Measurements from ENCODE around the gene THRAP3.

THRAP3 gene

DNA sequence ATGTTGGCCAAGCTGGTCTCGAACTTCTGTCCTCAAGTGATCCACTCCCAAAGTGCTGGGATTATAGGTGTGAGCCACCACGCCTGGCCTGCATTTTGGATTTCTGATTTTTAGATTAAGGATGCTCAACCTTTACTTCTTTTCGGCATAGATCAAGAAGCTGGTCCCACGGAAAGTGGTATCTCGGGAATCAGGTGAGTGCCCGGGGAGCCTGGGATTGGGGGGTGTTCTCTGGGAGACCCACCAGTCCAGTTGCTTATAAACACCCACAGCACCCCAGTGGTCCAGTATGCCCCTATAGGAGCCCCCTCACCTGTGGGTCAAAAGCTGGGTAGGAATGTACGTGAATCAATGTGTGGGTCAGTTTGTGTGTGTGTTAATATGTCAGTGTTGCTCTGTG is 85.2 kb downstream of the THRAP3 start:
- FAIRE-seq (no peak), DNase-seq (ENCODE audit: insufficient read length, low spot score) (no peak)

DNA sequence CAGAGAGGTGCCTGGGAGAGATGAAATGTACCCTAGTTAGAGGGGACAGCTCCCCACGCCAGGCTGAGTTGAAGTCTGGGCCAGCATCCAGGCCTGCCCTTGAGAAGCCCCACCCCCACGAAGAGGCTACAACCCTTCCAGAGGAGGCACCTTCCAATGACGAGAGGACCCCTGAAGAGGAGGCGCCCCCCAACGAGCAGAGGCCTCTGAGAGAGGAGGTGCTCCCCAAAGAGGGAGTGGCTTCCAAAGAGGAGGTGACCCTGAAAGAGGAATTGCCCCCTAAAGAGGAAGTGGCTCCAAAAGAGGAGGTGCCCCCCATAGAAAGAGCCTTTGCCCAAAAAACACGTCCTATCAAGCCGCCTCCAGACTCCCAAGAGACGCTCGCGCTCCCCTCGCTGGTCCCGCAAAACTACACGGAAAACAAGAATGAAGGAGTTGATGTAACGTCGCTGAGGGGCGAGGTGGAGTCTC is 96.1 kb downstream of the THRAP3 start:
- TF ChIP-seq, protein P1, sequence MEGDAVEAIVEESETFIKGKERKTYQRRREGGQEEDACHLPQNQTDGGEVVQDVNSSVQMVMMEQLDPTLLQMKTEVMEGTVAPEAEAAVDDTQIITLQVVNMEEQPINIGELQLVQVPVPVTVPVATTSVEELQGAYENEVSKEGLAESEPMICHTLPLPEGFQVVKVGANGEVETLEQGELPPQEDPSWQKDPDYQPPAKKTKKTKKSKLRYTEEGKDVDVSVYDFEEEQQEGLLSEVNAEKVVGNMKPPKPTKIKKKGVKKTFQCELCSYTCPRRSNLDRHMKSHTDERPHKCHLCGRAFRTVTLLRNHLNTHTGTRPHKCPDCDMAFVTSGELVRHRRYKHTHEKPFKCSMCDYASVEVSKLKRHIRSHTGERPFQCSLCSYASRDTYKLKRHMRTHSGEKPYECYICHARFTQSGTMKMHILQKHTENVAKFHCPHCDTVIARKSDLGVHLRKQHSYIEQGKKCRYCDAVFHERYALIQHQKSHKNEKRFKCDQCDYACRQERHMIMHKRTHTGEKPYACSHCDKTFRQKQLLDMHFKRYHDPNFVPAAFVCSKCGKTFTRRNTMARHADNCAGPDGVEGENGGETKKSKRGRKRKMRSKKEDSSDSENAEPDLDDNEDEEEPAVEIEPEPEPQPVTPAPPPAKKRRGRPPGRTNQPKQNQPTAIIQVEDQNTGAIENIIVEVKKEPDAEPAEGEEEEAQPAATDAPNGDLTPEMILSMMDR (IDR thresholded peaks at IDR 0.05; ENCODE audit: insufficient read depth, missing control alignments) = no peak
- no peak for FAIRE-seq
- DNase-seq (ENCODE audit: insufficient read length, low spot score) = no peak

More for the DNA sequence above, 85.2 kb downstream of the THRAP3 start:
- TF ChIP-seq, protein P1 (IDR thresholded peaks at IDR 0.05; ENCODE audit: insufficient read depth, missing control alignments) = no peak

DNA sequence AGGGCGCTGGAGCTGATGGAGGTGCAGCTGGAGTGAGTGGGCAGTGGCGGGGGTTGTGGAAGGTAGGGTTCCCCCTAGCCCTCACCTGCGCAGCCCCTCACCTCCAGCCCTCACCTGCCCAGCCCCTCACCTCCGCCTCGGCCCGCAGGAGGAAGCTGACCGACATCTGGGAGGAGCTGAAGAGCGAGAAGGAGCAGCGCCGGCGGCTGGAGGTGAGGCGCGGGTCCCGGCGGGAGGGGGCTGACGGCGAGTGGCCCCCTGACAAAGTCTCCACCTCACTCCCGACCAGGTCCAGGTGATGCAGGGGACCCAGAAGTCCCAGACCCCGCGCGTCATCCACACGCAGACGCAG is 96.5 kb downstream of the THRAP3 start:
- TF ChIP-seq, protein P1 (IDR thresholded peaks at IDR 0.05; ENCODE audit: insufficient read depth, missing control alignments) = no peak
- DNase-seq (ENCODE audit: insufficient read length, low spot score) (no peak), FAIRE-seq (no peak)

DNA sequence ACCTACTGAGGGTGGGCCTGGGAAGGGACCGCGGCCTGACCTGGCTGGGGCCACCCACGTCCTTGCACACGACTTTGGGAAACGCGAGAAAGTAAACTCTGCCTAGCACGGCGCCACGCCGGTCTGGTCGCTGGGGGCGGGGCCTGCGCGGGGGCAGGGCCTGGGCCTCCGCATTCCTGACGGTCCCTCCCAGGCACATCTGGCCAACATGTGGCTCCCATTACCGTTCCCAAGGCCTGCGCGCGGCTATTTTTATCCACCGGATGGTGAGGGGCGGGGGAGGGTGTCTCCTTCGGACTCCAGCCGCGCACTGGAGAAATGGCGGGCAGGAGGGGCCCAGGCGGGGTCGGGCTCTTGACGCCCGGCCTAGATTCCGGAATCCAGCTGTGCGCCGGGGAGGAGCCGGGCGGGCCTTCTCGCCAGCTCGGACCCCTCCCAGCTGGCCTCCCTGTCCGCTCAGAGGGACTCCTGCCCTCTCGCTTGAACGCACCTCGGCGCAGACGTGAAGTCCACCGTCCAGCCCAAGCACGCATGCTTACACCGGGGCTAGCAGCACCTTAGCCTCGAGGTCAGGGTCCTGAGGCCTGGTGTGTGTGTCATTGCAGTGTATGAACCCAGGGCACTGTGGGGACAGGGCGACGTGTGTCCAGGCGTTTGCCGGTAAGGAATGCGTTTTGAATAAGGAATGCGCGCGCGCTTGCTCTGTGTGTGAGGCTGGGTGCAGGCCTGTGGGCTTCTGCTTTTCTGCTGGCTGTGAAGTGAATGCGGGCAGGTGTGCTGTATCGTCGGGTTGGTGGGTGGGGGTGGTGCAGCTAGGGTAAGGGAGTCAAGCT is 97.1 kb downstream of the THRAP3 start:
- TF ChIP-seq, protein P1 (IDR thresholded peaks at IDR 0.05; ENCODE audit: insufficient read depth, missing control alignments) = no peak
- no peak for FAIRE-seq
- no peak for DNase-seq (ENCODE audit: insufficient read length, low spot score)

DNA sequence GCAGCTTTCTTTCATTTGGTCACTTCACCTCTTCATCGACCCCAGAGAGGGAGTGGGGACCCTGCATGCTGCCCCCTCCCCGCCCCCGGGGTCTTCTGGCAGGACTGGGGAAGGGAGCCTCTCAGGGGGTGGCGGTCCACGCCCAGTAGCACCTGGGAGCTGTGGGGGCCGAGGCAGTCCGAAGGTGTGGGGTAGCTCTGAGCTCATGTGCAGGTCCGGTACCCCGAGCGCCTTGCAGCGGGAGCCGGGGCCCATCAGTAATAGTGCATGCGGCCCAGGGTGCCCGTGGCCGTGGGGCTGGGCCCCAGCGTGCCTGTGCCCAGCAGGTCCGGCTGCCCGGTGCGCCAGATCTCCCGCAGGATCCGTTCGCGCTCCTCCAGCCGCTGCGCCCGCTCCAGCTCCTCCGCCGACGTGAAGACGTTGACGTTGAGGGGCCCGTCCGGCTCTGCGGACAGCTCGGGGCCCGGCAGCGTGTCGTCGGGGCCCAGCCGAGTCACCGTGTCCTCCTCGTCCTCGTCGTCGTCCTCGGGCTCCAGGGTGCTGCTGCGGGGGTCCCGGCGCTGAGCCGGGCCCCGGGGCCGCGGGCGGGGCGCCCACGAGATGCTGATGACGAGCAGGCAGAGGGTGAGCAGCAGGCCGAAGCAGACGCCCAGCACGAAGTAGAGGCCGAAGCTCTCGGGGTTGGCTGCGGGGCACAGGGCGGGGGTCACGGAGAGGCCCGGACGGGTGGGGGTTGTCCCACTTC is 98.0 kb downstream of the THRAP3 start:
- FAIRE-seq = no peak

DNA sequence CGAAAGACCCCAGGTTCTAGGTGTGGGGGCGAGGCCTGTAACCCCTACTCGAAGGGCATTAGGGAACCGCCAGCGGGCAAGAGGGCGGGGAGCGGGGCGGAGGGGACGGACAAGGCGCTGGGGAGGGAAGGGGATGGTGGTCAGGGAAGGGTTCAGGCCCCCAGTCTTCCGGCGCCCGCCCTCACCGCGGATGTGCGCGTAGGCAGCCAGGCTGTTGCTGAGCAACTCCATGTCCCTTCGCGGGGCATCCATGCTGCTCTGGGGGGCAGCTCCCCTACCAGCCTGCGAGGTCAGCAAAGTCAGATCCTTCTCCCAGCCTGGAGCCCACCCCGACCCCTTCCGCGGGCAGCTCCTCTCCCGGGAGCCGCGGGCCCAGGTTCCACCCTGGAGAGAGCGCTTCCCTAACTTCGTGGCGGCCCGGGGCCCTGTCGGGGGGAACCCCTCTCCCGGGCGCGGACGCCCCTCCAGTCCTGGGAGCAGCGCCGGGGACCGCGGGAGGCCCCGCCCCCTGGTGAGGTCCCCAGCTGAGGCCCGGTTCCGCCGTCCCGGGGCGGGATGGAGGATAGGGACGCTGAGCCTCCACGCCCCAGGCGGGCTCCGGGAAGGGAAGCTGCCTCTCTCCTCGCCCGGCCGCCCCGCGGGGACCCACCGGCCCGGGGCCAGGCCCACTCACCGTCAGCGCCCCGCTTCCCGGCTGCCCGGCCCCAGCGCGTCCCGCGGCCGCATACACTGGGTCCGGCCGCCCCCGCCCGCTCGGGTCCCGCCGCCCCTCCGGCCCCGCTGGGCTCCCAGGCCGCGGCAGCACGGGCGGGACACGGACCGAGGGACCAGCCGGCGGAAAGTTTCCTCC is 98.8 kb downstream of the THRAP3 start:
- TF ChIP-seq, protein P1 (IDR thresholded peaks at IDR 0.05; ENCODE audit: insufficient read depth, missing control alignments) = no peak
- FAIRE-seq = no peak
- DNase-seq (ENCODE audit: insufficient read length, low spot score) = no peak

More for the DNA sequence above, 98.0 kb downstream of the THRAP3 start:
- TF ChIP-seq, protein P1 (IDR thresholded peaks at IDR 0.05; ENCODE audit: insufficient read depth, missing control alignments) = no peak
- no peak for DNase-seq (ENCODE audit: insufficient read length, low spot score)
